Activated T-helper 1 cell treated with anti-CD3 and anti-CD28 coated beads, Interleukin-12 subunit alpha, Interleukin-12 subunit beta, Interleukin-2, Interleukin-4 antibody, amounts not matched to agents 30 ng/mL and 10 ng/mL and 1 ng/mL, durations not matched to agents 14 hours and 24 hours and 36 hours (primary cell): ENCODE measurements around the gene SFMBT1. TPM values are rescaled to one million over a fixed set of nuclear protein-coding genes. Genes with fewer than 3 reads are reported as not detected.

Source experiments
- DNase-seq: peaks from one replicate; pipeline ENCODE4 v3.0.0; 2021; ENCODE audit warnings: low spot score
- H3K27ac Mint-ChIP-seq: one replicate; pipeline ENCODE4 v1.8.0; 2021; ENCODE audit warnings: mild to moderate bottlenecking, mixed read lengths
- H3K27me3 Mint-ChIP-seq: one replicate; pipeline ENCODE4 v1.8.0; 2022; ENCODE audit warnings: mild to moderate bottlenecking, moderate library complexity, mixed read lengths; ENCODE audit not compliant: insufficient read depth
- H3K36me3 Mint-ChIP-seq: one replicate; pipeline ENCODE4 v1.8.0; 2021; ENCODE audit warnings: low read depth, mixed read lengths
- H3K4me1 Mint-ChIP-seq: one replicate; pipeline ENCODE4 v1.8.0; 2021; ENCODE audit warnings: low read depth, mixed read lengths
- H3K4me3 Mint-ChIP-seq: one replicate; pipeline ENCODE4 v1.8.0; 2021; ENCODE audit warnings: mild to moderate bottlenecking, moderate library complexity, mixed read lengths
- H3K9me3 Mint-ChIP-seq: one replicate; pipeline ENCODE4 v1.8.0; 2021; ENCODE audit warnings: mixed read lengths
- intact Hi-C: fragments of 100-400 bp; cut with micrococcal nuclease; formaldehyde crosslinking; loops from one replicate; pipeline ENCODE4 v1.15.1; 2024
- total RNA-seq: library from RNA; stranded (reverse); gene quantifications from 2 replicates; pipeline ENCODE4 v1.2.3, GENCODE V29; 2022

Gene SFMBT1
- total RNA-seq, 1 donor from 2014 or later = 28.4 TPM

DNA sequence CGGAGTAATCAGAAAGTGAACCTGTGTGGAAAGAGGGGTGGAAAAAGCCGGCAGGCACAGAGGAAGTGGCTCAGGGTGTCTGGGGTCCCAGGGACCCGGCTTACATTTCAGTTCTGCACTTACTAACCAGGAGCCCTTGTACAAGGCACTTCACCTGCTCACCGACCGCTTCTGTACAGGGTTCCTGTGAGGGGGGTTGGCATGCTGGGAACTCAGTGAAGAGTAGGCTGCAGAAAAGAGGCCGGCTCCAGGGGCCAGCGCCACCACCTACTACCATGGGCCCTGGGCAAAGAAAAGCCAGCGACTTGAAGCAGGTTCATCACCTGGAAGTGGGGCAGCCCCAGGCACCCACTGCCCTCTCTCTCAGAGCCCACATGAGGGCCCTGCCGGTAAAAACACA, 154.7 kb downstream of the SFMBT1 start:
- H3K36me3 Mint-ChIP-seq = peaks cover 17% of the 10 kb centered on the region
- no peak for DNase-seq
- intact Hi-C loops = no loop called here

DNA sequence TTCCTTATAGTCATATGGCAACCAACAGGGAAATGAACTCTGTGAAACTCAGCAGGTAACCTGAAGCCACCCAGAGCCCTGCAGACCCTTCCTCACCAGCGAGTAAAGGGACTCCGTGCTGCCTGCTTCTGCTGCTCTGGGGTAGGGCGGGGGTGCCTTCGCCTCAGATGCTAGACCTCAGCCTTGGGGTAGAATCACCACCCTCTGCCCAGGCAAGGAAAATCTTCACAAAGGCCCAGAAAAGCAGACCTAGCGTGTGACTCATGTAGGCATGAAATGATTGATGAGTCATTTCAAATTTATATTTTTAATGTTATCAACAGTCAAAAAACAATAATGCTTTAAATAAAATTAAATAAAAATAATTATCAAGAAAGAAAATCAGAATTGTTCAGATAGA, 155.1 kb downstream of the SFMBT1 start:
- intact Hi-C loops = no loop called here
- H3K27ac Mint-ChIP-seq = no peak overlapping the region
- peaks cover 21% of the 10 kb centered on the region for H3K36me3 Mint-ChIP-seq
- no peaks in the 10 kb centered on the region for H3K27me3 Mint-ChIP-seq
- no peak overlapping the region for H3K4me3 Mint-ChIP-seq
- H3K4me1 Mint-ChIP-seq = peaks cover 52% of the 10 kb centered on the region
- H3K9me3 Mint-ChIP-seq = no peaks in the 10 kb centered on the region
- no peak for DNase-seq

More for the DNA sequence above, 154.7 kb downstream of the SFMBT1 start:
- H3K27me3 Mint-ChIP-seq = no peaks in the 10 kb centered on the region
- H3K4me1 Mint-ChIP-seq = peaks cover 56% of the 10 kb centered on the region
- H3K4me3 Mint-ChIP-seq = no peak overlapping the region
- peak overlapping the region; percentile 35 for H3K27ac Mint-ChIP-seq
- H3K9me3 Mint-ChIP-seq = no peaks in the 10 kb centered on the region

DNA sequence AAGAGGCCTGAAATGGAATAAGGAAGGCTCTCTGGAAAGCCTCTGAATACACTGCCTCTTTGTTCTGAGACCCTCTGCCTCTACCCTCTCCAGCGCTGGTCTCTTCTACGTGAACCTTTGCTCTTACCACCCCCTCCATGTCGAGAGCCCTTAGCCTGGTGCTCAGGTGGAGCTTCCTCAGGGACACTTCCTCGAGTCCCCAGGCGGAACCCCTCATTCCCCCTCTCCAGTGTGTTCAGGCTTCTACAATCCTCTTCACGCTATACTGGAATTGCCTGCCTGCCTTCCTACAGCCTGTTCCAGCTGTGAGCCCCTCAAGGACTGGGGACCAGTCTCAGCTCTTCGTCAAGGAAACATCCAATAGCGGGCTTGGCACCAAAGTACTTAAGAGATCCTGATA, 156.0 kb downstream of the SFMBT1 start:
- Mint-ChIP-seq H3K36me3 (peaks cover 29% of the 10 kb centered on the region), H3K27me3 (no peaks in the 10 kb centered on the region), H3K4me3 (no peak overlapping the region), H3K27ac (no peak overlapping the region), H3K9me3 (peaks cover 5% of the 10 kb centered on the region), H3K4me1 (peaks cover 43% of the 10 kb centered on the region)
- intact Hi-C loops = no loop called here
- no peak for DNase-seq

DNA sequence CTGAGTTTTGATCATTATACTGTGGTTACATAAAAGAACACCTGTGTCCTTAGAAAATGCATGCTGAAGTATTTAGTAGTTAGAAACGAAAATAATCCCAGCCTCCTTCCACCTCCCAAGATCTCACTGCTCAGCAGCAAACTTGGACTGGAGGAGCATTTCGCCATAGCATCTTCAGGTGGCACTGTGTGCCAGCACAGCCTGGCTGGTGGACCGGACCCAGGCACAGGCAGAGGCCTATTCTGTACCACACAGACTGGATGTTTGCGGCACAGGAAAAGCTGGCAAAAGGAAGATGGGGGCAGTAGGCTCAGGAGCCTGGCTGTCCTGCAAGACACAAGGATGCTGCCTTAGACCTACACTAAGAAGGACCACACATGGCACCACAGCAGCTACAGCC, 158.7 kb downstream of the SFMBT1 start:
- Mint-ChIP-seq H3K27me3 (no peaks in the 10 kb centered on the region), H3K27ac (no peak overlapping the region), H3K4me3 (no peak overlapping the region), H3K4me1 (peaks cover 17% of the 10 kb centered on the region), H3K36me3 (peaks cover 24% of the 10 kb centered on the region), H3K9me3 (peaks cover 7% of the 10 kb centered on the region)
- DNase-seq = no peak
- intact Hi-C loops = no loop called here

DNA sequence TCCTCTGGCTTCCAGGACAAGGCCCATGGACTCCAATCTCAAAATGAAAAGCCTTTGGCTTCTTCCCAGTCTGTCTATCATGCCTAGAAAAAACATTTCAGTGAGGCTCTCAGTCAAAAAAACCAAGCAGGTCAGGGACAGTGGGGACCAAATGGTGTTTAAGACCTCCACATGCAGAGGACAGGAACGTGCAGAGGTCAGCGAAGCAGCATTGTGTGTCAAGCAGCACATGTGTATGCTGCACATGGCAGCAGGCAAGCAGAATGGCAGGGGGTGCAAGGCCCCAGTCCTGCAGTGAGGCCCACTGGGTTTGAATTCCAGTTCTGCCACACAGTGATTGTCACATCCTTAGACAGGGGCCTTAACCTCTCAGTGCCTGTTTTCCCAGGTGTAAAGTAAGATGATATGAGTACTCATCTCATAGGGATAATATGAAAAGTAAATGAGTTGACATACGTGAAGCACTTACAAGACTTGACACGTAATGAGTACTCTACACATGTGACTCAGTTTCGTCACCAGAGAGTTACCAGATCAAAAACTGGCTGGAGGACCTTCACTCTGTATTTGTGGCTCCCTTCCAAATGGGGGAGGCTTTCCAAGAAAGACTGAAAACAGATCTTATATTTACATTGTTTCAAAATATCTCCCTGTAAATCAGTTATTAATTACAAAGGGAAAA, 159.7 kb downstream of the SFMBT1 start:
- peaks cover 7% of the 10 kb centered on the region for H3K4me1 Mint-ChIP-seq
- no peaks in the 10 kb centered on the region for H3K27me3 Mint-ChIP-seq
- H3K27ac Mint-ChIP-seq = no peak overlapping the region
- peaks cover 24% of the 10 kb centered on the region for H3K36me3 Mint-ChIP-seq
- H3K4me3 Mint-ChIP-seq = no peak overlapping the region
- peaks cover 7% of the 10 kb centered on the region for H3K9me3 Mint-ChIP-seq
- intact Hi-C loops = no loop called here
- DNase-seq = no peak

DNA sequence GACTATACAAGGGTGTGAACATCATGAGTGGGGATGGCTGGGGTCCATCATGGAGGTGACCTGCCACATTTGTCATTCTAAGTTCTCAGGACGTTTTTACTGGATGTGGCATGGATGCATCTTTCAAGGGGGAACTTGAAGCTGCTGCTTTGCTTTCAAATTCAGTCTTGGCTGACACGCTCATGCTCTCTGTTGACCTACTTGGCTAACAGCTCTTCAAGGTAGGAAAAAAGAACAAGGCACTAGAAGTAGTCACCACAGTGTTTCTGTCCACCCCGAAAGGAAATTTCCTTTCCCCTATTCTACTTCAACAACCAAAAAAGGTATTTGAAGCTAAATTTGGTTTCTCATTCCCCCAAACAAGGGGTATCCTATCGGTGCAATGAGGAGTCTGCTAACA, 163.5 kb downstream of the SFMBT1 start:
- Mint-ChIP-seq H3K4me3 (no peak overlapping the region), H3K27ac (no peak overlapping the region), H3K27me3 (no peaks in the 10 kb centered on the region), H3K36me3 (peaks cover 26% of the 10 kb centered on the region), H3K9me3 (peaks cover 7% of the 10 kb centered on the region), H3K4me1 (peaks cover 6% of the 10 kb centered on the region)
- no peak for DNase-seq
- intact Hi-C loops = no loop called here

DNA sequence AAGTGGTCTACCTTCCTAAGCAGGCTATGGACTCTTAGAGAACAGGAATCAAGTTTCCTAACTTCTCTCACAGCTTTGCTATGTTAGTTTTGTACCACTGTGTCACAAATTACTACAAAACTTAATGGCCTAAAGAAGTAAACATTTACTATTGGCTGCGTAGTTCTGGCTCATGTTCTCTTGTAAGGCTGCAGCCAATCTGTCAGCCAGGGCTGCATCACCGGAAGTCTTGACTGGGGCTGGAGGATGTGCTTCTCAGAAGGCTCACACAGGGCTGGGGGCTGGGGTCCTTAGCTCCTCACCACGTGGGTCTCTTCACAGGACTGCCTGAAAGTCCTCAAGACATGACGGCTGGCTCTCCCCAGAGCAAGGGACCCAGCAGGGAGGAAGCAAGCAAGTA, 164.0 kb downstream of the SFMBT1 start:
- Mint-ChIP-seq H3K4me1 (peaks cover 6% of the 10 kb centered on the region), H3K9me3 (peaks cover 7% of the 10 kb centered on the region), H3K27ac (no peak overlapping the region), H3K27me3 (no peaks in the 10 kb centered on the region), H3K4me3 (no peak overlapping the region), H3K36me3 (peaks cover 26% of the 10 kb centered on the region)
- intact Hi-C loops = no loop called here
- no peak for DNase-seq

DNA sequence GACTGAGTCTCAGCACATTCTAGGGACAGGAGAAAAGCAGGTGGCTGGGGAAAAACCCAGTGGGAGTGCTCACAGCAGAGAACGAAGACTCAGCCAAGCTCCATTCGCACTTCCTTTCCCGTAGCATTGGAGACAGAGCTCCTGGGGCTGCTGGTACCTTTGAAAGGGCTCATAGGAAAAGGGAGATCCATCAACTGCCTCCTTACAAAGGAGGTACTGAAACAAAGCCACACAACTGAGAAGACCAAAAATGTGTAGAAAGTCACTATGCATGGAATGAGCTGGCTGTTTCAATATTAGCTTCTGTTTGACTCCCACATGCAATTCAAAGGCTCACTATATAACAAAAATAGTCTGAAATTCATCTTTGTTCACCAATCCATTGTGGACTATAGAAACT, 165.4 kb downstream of the SFMBT1 start:
- Mint-ChIP-seq H3K27ac (no peak overlapping the region), H3K9me3 (peaks cover 7% of the 10 kb centered on the region), H3K4me1 (peaks cover 14% of the 10 kb centered on the region), H3K27me3 (no peaks in the 10 kb centered on the region), H3K36me3 (peaks cover 14% of the 10 kb centered on the region), H3K4me3 (no peak overlapping the region)
- DNase-seq = no peak
- intact Hi-C loops = no loop called here

DNA sequence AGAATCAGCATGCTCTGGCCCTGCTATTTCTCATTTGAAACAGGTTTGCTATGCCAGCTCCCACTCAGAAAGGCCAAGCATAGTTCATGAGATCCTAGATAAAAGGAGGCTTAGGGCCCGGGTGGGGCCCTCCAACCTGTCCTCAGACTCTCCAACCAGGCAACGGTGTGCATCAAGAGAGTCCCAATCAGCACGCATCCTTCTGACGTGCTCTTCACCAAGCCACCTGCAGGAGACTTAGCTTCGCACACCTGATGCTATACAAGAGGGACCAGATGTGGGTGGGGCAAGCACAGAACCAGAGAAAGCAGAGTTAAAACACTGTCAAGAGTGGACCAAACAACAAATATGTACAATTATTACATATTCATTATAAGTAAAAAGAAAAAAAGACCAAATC, 165.8 kb downstream of the SFMBT1 start:
- DNase-seq = no peak
- Mint-ChIP-seq H3K4me3 (no peak overlapping the region), H3K4me1 (peaks cover 18% of the 10 kb centered on the region), H3K27me3 (no peaks in the 10 kb centered on the region), H3K9me3 (peaks cover 4% of the 10 kb centered on the region), H3K36me3 (peaks cover 9% of the 10 kb centered on the region), H3K27ac (no peak overlapping the region)
- intact Hi-C loops = no loop called here

DNA sequence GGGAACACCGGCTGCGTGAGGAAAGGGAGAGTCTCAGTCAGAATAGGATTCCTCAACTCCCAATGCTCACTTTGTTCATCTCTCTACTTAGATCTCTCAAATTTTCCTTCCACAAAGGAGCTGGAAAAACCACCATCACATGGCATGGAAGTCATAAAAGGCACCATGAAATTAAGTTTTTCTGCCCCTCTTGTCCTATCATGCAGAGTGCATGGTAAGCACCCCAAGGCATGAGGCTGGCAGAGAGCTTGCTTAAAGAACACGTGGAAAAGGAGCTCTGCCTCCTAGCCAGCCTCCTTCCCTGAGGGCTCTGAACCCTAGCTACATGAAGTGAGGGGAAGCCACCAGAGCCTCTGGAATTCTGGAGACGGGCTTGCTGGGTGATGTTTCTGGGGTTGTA, 166.3 kb downstream of the SFMBT1 start:
- no peaks in the 10 kb centered on the region for H3K27me3 Mint-ChIP-seq
- intact Hi-C loops = no loop called here
- peaks cover 22% of the 10 kb centered on the region for H3K4me1 Mint-ChIP-seq
- H3K9me3 Mint-ChIP-seq = no peaks in the 10 kb centered on the region
- DNase-seq = no peak
- no peak overlapping the region for H3K4me3 Mint-ChIP-seq
- H3K27ac Mint-ChIP-seq = no peak overlapping the region
- H3K36me3 Mint-ChIP-seq = peaks cover 6% of the 10 kb centered on the region

DNA sequence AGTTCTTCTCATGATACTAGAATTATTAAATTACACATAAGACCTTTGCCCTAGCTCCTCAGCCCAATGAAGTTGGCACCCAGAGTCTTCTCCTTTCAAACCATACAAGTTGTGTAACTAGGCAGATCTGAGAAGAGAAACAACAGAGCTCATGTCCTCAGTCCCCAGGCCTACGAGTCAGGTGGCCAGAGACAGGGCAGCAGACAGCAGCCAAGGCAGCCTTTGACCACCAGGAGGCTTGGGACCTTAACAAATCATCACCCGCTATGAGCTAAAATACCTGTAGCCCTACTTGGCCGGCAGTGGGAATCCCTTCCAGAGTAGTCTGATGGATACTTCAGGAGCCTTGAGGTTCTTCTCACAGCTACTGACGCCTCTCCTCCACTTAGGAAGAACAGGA, 166.8 kb downstream of the SFMBT1 start:
- no peak overlapping the region for H3K27ac Mint-ChIP-seq
- intact Hi-C loops = no loop called here

DNA sequence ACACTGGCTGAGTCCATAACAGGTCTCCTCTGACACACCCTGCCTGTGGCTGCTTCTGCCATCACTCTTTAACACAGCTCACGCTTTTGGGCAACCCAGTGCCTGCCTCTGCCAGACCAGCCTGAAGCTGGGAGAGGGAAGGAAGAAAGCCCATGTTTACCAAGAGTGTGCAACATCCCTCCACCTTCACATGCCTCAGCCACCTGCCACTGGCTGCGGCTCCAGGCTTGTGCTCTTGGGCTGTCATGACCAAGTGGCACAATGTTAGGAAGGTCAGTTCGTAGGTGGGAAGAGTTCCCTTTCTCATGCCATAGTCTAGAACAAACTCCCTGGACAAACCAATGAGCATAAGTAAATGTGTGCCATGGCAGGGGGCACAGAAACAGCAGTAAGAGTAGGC, 168.8 kb downstream of the SFMBT1 start:
- Mint-ChIP-seq H3K4me1 (peaks cover 33% of the 10 kb centered on the region), H3K36me3 (peaks cover 6% of the 10 kb centered on the region), H3K27ac (no peak overlapping the region), H3K4me3 (no peak overlapping the region), H3K27me3 (no peaks in the 10 kb centered on the region), H3K9me3 (no peaks in the 10 kb centered on the region)
- no peak for DNase-seq
- intact Hi-C loops = no loop called here

More for the DNA sequence above, 166.8 kb downstream of the SFMBT1 start:
- H3K9me3 Mint-ChIP-seq = no peaks in the 10 kb centered on the region
- no peak overlapping the region for H3K4me3 Mint-ChIP-seq
- H3K4me1 Mint-ChIP-seq = peaks cover 27% of the 10 kb centered on the region
- peaks cover 6% of the 10 kb centered on the region for H3K36me3 Mint-ChIP-seq
- no peaks in the 10 kb centered on the region for H3K27me3 Mint-ChIP-seq
- DNase-seq = no peak

DNA sequence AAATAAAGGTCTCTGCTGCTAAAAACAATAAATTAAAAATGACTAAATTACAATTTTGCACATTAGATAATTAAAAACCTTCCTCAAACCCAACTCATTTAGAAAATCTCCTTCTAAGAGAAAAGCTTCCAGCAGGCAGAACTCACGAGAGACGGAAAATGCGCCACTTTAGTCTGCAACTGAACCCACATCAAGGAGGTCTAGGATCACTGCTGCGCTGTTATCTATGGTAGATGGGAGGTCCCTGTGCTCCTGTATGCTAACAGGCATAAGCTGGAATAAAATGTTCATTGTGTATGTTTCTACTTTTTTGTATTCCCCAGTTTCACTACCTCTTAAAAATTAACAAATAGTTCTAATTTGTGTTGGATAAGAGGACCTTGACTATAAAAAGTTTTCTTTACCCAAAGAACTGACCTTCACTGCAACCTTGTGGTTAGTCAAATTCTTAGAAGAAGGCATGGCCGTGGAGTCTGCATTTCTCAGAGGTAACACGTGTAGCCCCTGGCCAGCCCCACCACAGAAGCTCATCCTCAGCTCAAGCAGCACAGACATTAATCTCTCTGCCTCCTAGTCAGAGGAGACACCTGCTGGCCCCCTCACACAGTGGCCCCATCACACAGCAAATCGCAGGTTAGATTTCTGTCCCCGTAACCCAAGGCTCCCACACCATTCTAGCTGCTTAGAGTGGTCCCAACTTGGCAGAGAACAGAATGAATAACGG, 170.8 kb downstream of the SFMBT1 start:
- H3K27ac Mint-ChIP-seq = no peak overlapping the region
- intact Hi-C loops = loop anchor here (2.0 kb wide), 1 partner anchor 18 kb away; no protein-coding TSS in a partner anchor
- H3K9me3 Mint-ChIP-seq = no peaks in the 10 kb centered on the region
- DNase-seq = no peak
- H3K4me1 Mint-ChIP-seq = peaks cover 27% of the 10 kb centered on the region
- no peak overlapping the region for H3K4me3 Mint-ChIP-seq
- H3K36me3 Mint-ChIP-seq = peaks cover 8% of the 10 kb centered on the region
- no peaks in the 10 kb centered on the region for H3K27me3 Mint-ChIP-seq
